GM13977 (cell line): ENCODE data around the gene CAMK2D.
"Not testable (repeated sequence)": the region's sequence is repeated elsewhere in the genome, so short reads cannot be mapped to it uniquely, and the experiment has no call there.

Experiments used
- DNase-seq: peaks from one replicate; pipeline ENCODE4 v3.0.0; 2012; ENCODE audit warnings: low spot score
- CTCF ChIP-seq: IDR thresholded peaks from 2 replicates; pipeline ENCODE4 v1.5.1; 2012; ENCODE audit warnings: mild to moderate bottlenecking, control low read depth; ENCODE audit not compliant: insufficient read depth; ENCODE audit errors: extremely low read depth, missing control alignments
- in situ Hi-C: fragments of 300-500 bp; cut with MboI; formaldehyde crosslinking; loops from one replicate; pipeline ENCODE4 v1.12.0; 2022; ENCODE audit warnings: low sequenced_read_pairs, low pct_unique_long_range_greater_than_20kb, mixed read lengths, inconsistent platforms; ENCODE audit not compliant: unreplicated experiment

CAMK2D gene

GRCh38 chr4:113761620-113762185 is at the start of gene CAMK2D:
Gene CAMK2D, minus strand, starts transcription at chr4:113761738. Its CDS starts 670 bp downstream, at chr4:113761068.
- in situ Hi-C loops: loop anchor here (10.0 to 25.0 kb wide), 2 partner anchors 207 to 374 kb away; no protein-coding TSS in a partner anchor
- TF ChIP-seq CTCF: peak; percentile 86
- peak; percentile 82 for DNase-seq

DNA sequence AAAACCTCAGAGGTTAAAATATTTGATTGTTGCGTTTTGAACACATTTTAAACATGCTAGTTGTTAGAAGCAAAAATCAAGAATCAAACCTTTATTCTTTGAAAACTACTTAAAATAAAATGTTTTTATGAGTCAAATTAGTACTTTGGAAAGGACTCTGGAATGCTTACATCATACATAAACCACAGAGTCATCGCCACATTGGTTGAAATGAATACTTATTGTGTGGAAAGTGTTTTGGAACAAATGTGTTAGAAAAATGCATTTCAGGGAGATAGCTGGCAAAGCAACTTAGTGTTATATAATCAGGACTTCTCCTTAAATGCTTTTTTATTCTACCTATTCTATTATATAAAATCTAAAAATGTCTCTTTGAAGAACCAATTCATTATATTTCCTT is 49.4 kb upstream of the CAMK2D start:
- DNase-seq: no peak
- in situ Hi-C loops: no loop called here
- no peak for TF ChIP-seq CTCF

DNA sequence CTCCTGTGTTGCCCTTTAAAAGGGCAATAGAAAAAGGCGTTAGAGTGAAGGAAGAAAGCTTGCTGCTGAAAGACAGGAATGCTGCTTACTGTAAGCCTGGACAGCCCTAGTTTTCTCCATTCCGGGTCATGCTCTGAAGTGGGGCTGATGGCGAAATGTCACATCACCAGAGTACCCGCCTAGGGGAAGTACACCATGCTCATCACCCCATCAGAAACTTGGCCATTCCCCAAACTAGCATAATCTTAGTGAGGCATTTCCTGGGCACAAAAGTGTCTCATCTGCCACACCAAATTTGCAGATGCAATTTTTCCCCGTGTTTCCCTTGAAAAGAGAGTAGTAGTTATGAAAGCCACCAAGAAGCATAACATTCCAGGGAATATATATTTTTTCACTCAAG is 47.8 kb upstream of the CAMK2D start:
- TF ChIP-seq CTCF: no peak
- DNase-seq: no peak
- in situ Hi-C loops: no loop called here

- TF ChIP-seq CTCF: no peak
- no peak for DNase-seq
- in situ Hi-C loops: no loop called here
Observed at GRCh38 chr4:113806850-113807249, 45.3 kb upstream of the CAMK2D start.

DNA sequence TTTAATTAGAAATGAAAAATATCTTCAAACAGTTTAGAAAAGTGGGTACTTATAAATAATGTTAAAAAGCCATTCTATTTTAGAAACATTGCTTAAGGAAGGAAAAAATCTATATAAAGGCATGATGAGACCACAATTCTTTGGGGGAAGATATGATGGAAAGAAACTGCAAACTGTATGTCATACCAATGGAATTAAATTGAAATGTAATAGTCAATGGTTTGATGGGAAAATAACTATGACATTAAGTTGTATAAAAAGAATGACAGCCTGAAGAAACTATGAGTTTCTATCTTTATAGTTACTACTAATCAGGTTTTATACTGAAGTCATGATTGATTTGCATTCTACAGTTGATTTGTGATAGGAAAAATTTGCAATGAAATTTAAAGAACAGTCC is 40.3 kb upstream of the CAMK2D start:
- no peak for DNase-seq
- no peak for TF ChIP-seq CTCF
- in situ Hi-C loops: no loop called here

GRCh38 chr4:113796381-113796780 is 34.8 kb upstream of the CAMK2D start:
- in situ Hi-C loops: not testable (repeated sequence)

DNA sequence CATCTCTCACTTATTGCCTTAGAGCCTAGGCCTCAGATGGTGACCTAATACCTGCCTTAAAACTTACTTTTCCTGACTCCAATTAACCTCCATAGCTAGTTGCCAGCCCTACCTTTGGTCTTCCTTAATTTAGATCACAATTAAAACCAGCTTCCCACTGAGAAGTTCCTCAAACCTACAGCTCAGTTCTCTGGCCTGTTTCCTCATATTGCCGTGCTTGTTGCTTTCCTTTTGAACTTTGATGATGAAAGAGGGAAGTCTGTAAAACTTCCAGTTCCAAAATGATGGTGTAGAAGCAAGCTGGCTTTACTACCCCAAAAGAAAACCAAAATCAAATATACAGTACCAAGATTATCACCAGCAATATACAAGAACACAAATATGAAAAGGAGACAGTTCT is 28.9 kb upstream of the CAMK2D start:
- no peak for DNase-seq
- no peak for TF ChIP-seq CTCF
- in situ Hi-C loops: no loop called here

More at GRCh38 chr4:113796381-113796780, 34.8 kb upstream of the CAMK2D start:
- DNase-seq: not testable (repeated sequence)
